Smooth muscle cell (in vitro differentiated cells): ENCODE data around the gene TRAF1. TPM values are rescaled to one million over a fixed set of nuclear protein-coding genes. Genes with fewer than 3 reads are reported as not detected.

Source experiments
- DNase-seq: peaks from one replicate; lab custom pipeline; 2025; ENCODE audit not compliant: unreplicated experiment; lab: John Stamatoyannopoulos, UW
- H2AFZ ChIP-seq: fragments of 200-600 bp; sonication (generic); 2 replicates; pipeline ENCODE4 v1.6.0; 2016; ENCODE audit warnings: antibody characterized with exemption, low read depth, mild to moderate bottlenecking
- H3F3A ChIP-seq: fragments of 200-600 bp; sonication (generic); 2 replicates; pipeline ENCODE4 v1.6.0; 2017; ENCODE audit warnings: antibody characterized with exemption, low read depth
- H3K27ac ChIP-seq: fragments of 200-600 bp; sonication (generic); 2 replicates; pipeline ENCODE4 v1.5.1; 2016; ENCODE audit warnings: low read depth, mild to moderate bottlenecking
- H3K27me3 ChIP-seq: fragments of 200-600 bp; sonication (generic); 2 replicates; pipeline ENCODE4 v1.6.1; 2016; ENCODE audit warnings: low read depth, mild to moderate bottlenecking
- H3K36me3 ChIP-seq: fragments of 200-600 bp; sonication (generic); 2 replicates; pipeline ENCODE4 v1.5.1; 2016; ENCODE audit warnings: low read depth
- H3K4me1 ChIP-seq: fragments of 200-600 bp; sonication (generic); 2 replicates; pipeline ENCODE4 v1.5.1; 2016; ENCODE audit warnings: low read depth
- H3K4me2 ChIP-seq: fragments of 200-600 bp; sonication (generic); 2 replicates; pipeline ENCODE4 v1.6.0; 2016; ENCODE audit warnings: mild to moderate bottlenecking
- H3K4me3 ChIP-seq: fragments of 200-600 bp; sonication (generic); 2 replicates; pipeline ENCODE4 v1.5.1; 2016; ENCODE audit warnings: mild to moderate bottlenecking
- H3K79me2 ChIP-seq: fragments of 200-600 bp; sonication (generic); 2 replicates; pipeline ENCODE4 v1.6.0; 2016; ENCODE audit warnings: low read depth, mild to moderate bottlenecking
- H3K9ac ChIP-seq: fragments of 200-600 bp; sonication (generic); 2 replicates; pipeline ENCODE4 v1.6.0; 2016; ENCODE audit warnings: low read depth
- H3K9me3 ChIP-seq: fragments of 200-600 bp; sonication (generic); replicated peaks from 2 replicates; pipeline ENCODE4 v1.5.1; 2016; ENCODE audit warnings: low read depth
- H4K20me1 ChIP-seq: fragments of 200-600 bp; sonication (generic); 2 replicates; pipeline ENCODE4 v1.6.0; 2016; ENCODE audit warnings: low read depth
- CTCF ChIP-seq: fragments of 200-600 bp; sonication (generic); IDR thresholded peaks from 2 replicates; pipeline ENCODE4 v1.5.1; 2017; ENCODE audit warnings: borderline replicate concordance, mild to moderate bottlenecking, antibody characterized with exemption; ENCODE audit not compliant: insufficient read depth, poor library complexity, severe bottlenecking
- WGBS: methylation state at CpG from one replicate; pipeline ENCODE4 v1.1.7; 2016; ENCODE audit warnings: low lambda C conversion rate; 5-methylcytosine and 5-hydroxymethylcytosine counted together
- polyA plus RNA-seq: library from polyadenylated mRNA; unstranded; fragments of >200 nt; fragmentation: Nextera tagmentation; extraction: Ambion mirVana; gene quantifications from 2 replicates; pipeline ENCODE4 v1.2.1, GENCODE V29; 2016
- total RNA-seq: library from RNA; depleted of rRNA; stranded (reverse); fragments of >200 nt; gene quantifications from 2 replicates; pipeline ENCODE4 v1.2.3, GENCODE V29; 2014

The TRAF1 gene
- total and polyA plus RNA-seq, 2 experiments from 2014 or later, result 2.9 to 5.4 TPM

DNA sequence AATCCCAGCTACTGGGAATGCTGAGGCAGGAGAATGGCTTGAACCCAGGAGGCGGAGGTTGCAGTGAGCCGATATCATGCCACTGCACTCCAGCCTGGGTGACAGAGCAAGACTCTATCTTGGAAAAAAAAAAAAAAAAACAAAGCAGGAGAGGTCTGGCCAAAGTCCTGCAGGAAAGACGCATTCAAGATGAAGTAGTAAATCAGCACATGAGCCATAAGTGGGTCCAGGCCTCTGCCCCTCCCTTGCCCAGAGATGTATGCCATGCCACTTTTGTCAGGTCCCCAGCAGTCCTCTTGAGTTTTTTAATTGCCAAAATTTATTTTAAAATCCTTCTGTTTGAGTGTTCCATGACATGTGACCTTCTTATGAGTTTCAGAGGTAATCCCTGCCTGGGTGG is 41.1 kb downstream of the TRAF1 start:
- 34% methylated on average over 3 of the region's 3 CpGs for WGBS
- Histone ChIP-seq H4K20me1 (no peaks in the 10 kb centered on the region), H2AFZ (no peak overlapping the region), H3K4me1 (peaks cover 20% of the 10 kb centered on the region), H3K9me3 (no peaks in the 10 kb centered on the region), H3K79me2 (no peaks in the 10 kb centered on the region), H3K9ac (no peak overlapping the region), H3K36me3 (no peaks in the 10 kb centered on the region), H3F3A (peaks cover 26% of the 10 kb centered on the region), H3K4me2 (peak overlapping the region; percentile 63), H3K27me3 (no peaks in the 10 kb centered on the region), H3K27ac (peak overlapping the region; percentile 65), H3K4me3 (no peak overlapping the region)
- DNase-seq, result no peak
- no peak for TF ChIP-seq CTCF

- H3K4me1 ChIP-seq, result peaks cover 11% of the 10 kb centered on the region
- 83% methylated on average over 3 of the region's 3 CpGs for WGBS
- no peak overlapping the region for H2AFZ ChIP-seq
- TF ChIP-seq CTCF, result no peak
- H3K9ac ChIP-seq, result no peak overlapping the region
- no peak for DNase-seq
- no peak overlapping the region for H3K4me2 ChIP-seq
- no peaks in the 10 kb centered on the region for H3K9me3 ChIP-seq
- H3F3A ChIP-seq, result peaks cover 15% of the 10 kb centered on the region
- H3K27ac ChIP-seq, result no peak overlapping the region
- H3K27me3 ChIP-seq, result no peaks in the 10 kb centered on the region
- H4K20me1 ChIP-seq, result no peaks in the 10 kb centered on the region
- no peak overlapping the region for H3K4me3 ChIP-seq
- H3K79me2 ChIP-seq, result no peaks in the 10 kb centered on the region
- H3K36me3 ChIP-seq, result no peaks in the 10 kb centered on the region
Measured at GRCh38 chr9:120883608-120883996, 43.0 kb downstream of the TRAF1 start.

DNA sequence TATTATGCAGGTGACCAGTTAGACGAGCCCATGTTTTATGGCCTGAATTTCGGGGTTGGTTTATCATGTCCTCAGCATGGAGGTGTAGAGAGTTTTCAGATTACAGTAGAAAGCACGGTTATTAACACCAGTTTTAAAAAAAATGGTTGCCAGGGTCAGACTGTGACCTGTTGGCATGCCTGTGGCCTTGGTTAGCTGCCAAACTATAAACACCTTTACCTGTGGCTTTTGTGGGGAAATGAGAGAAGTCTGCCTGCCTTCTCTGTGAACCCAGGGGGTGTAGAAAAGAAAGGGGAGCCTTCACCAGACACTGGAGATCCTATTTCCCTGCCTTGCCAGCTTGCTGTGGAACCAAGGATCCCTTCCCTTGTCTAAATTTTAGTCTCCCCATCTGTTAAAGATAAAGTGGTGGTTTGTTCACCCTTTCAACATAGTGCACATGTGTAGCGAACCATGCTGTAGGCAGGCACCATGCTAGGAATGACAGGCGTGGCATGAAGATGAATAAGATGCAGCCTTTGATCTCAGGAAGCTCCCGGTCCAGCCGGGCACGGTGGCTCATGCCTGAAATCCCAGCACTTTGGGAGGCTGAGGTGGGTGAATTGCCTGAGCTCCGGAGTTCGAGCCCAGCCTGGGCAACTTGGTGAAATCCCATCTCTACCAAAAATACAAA is 43.5 kb downstream of the TRAF1 start:
- no peak for DNase-seq
- no peaks in the 10 kb centered on the region for H3K36me3 ChIP-seq
- H2AFZ ChIP-seq, result no peak overlapping the region
- peaks cover 11% of the 10 kb centered on the region for H3K4me1 ChIP-seq
- no peak overlapping the region for H3K9ac ChIP-seq
- H3K4me3 ChIP-seq, result no peak overlapping the region
- no peak for TF ChIP-seq CTCF
- H3F3A ChIP-seq, result peaks cover 15% of the 10 kb centered on the region
- H3K4me2 ChIP-seq, result no peak overlapping the region
- H3K9me3 ChIP-seq, result no peaks in the 10 kb centered on the region
- no peaks in the 10 kb centered on the region for H3K79me2 ChIP-seq
- no peaks in the 10 kb centered on the region for H3K27me3 ChIP-seq
- no peaks in the 10 kb centered on the region for H4K20me1 ChIP-seq
- 87% methylated on average over 10 of the region's 10 CpGs for WGBS
- no peak overlapping the region for H3K27ac ChIP-seq

- H3K9ac ChIP-seq, result no peak overlapping the region
- H3K79me2 ChIP-seq, result no peaks in the 10 kb centered on the region
- H3K9me3 ChIP-seq, result no peaks in the 10 kb centered on the region
- H3K27me3 ChIP-seq, result no peaks in the 10 kb centered on the region
- DNase-seq, result no peak
- H3K36me3 ChIP-seq, result no peaks in the 10 kb centered on the region
- peaks cover 5% of the 10 kb centered on the region for H3K4me1 ChIP-seq
- no peak overlapping the region for H3K4me2 ChIP-seq
- no peaks in the 10 kb centered on the region for H4K20me1 ChIP-seq
- TF ChIP-seq CTCF, result no peak
- H3K4me3 ChIP-seq, result no peak overlapping the region
- no peak overlapping the region for H3K27ac ChIP-seq
- WGBS, result 86% methylated on average over 6 of the region's 6 CpGs
- H2AFZ ChIP-seq, result no peak overlapping the region
- no peaks in the 10 kb centered on the region for H3F3A ChIP-seq
Measured at GRCh38 chr9:120879446-120879845, 47.1 kb downstream of the TRAF1 start.
